Left ventricle myocardium inferior (tissue), 1 donor: ENCODE results near the gene PIK3CA. TPM values are rescaled to one million over a fixed set of nuclear protein-coding genes. Genes with fewer than 3 reads are reported as not detected.

Source experiments
- DNase-seq: peaks from one replicate; pipeline ENCODE4 v3.0.0-alpha.2; 2020
- H3K27ac ChIP-seq: fragments of 200-600 bp; replicated peaks from 2 replicates; pipeline ENCODE4 v1.8.0; 2021
- H3K27me3 ChIP-seq: fragments of 200-600 bp; 2 replicates; pipeline ENCODE4 v1.8.0; 2021; ENCODE audit warnings: low read depth
- H3K36me3 ChIP-seq: fragments of 200-600 bp; 2 replicates; pipeline ENCODE4 v1.8.0; 2021
- H3K4me1 ChIP-seq: fragments of 200-600 bp; 2 replicates; pipeline ENCODE4 v1.8.0; 2021
- H3K4me3 ChIP-seq: fragments of 200-600 bp; 2 replicates; pipeline ENCODE4 v1.8.0; 2021; ENCODE audit warnings: mild to moderate bottlenecking, moderate library complexity
- H3K9me3 ChIP-seq: fragments of 200-600 bp; replicated peaks from 2 replicates; pipeline ENCODE4 v1.8.0; 2021
- CTCF ChIP-seq: fragments of 200-600 bp; IDR thresholded peaks from 2 replicates; pipeline ENCODE4 v1.8.0; 2021; ENCODE audit warnings: antibody characterized with exemption, mild to moderate bottlenecking, borderline replicate concordance
- intact Hi-C: fragments of 100-400 bp; cut with micrococcal nuclease; formaldehyde crosslinking; loops from one replicate; pipeline ENCODE4 v1.11.0; 2022
- total RNA-seq: library from RNA; stranded (reverse); fragmentation: NEBNext Ultra II Directional; extraction: Animal tissue kit (Norgen Biotek cat#: 25700); gene quantifications from one replicate; pipeline ENCODE4 v1.2.1, GENCODE V29; 2021
- donor health status: DM: no; HTN: yes; CAD: no; lungs with severe emphysema.

PIK3CA gene
- total RNA-seq, 1 donor from 2014 or later = 19.6 TPM

GRCh38 chr3:179172546-179172945 lies 24.4 kb downstream of the PIK3CA start:
- no peaks in the 10 kb centered on the region for H3K27me3 ChIP-seq
- no peaks in the 10 kb centered on the region for H3K36me3 ChIP-seq
- peaks cover 21% of the 10 kb centered on the region for H3K4me1 ChIP-seq
- no peak for DNase-seq
- peaks cover 39% of the 10 kb centered on the region for H3K9me3 ChIP-seq
- H3K4me3 ChIP-seq = no peak overlapping the region
- TF ChIP-seq CTCF = no peak
- intact Hi-C loops = no loop called here
- no peak overlapping the region for H3K27ac ChIP-seq

GRCh38 chr3:179174316-179174715 lies 26.2 kb downstream of the PIK3CA start:
- intact Hi-C loops = no loop called here
- H3K27me3 ChIP-seq = no peaks in the 10 kb centered on the region
- no peak overlapping the region for H3K27ac ChIP-seq
- H3K4me3 ChIP-seq = no peak overlapping the region
- H3K36me3 ChIP-seq = no peaks in the 10 kb centered on the region
- no peak for DNase-seq
- no peak for TF ChIP-seq CTCF
- H3K4me1 ChIP-seq = peaks cover 36% of the 10 kb centered on the region
- H3K9me3 ChIP-seq = peaks cover 28% of the 10 kb centered on the region

GRCh38 chr3:179174898-179175297 lies 26.7 kb downstream of the PIK3CA start:
- no peak for DNase-seq
- Histone ChIP-seq H3K9me3 (peaks cover 28% of the 10 kb centered on the region), H3K27ac (peak overlapping the region; percentile 25), H3K27me3 (no peaks in the 10 kb centered on the region), H3K4me3 (no peak overlapping the region), H3K36me3 (no peaks in the 10 kb centered on the region), H3K4me1 (peaks cover 42% of the 10 kb centered on the region)
- no peak for TF ChIP-seq CTCF
- intact Hi-C loops = no loop called here

- H3K4me3 ChIP-seq = no peak overlapping the region
- H3K4me1 ChIP-seq = peaks cover 46% of the 10 kb centered on the region
- H3K27ac ChIP-seq = peak overlapping the region; percentile 25
- no peaks in the 10 kb centered on the region for H3K36me3 ChIP-seq
- no peak for TF ChIP-seq CTCF
- H3K9me3 ChIP-seq = peaks cover 27% of the 10 kb centered on the region
- no peak for DNase-seq
- intact Hi-C loops = no loop called here
- no peaks in the 10 kb centered on the region for H3K27me3 ChIP-seq
Measured at GRCh38 chr3:179175358-179175757, 27.2 kb downstream of the PIK3CA start.

GRCh38 chr3:179177611-179178010 lies 29.5 kb downstream of the PIK3CA start:
- TF ChIP-seq CTCF = no peak
- intact Hi-C loops = no loop called here
- H3K9me3 ChIP-seq = peaks cover 5% of the 10 kb centered on the region
- no peaks in the 10 kb centered on the region for H3K36me3 ChIP-seq
- no peak overlapping the region for H3K27ac ChIP-seq
- peaks cover 69% of the 10 kb centered on the region for H3K4me1 ChIP-seq
- no peaks in the 10 kb centered on the region for H3K27me3 ChIP-seq
- H3K4me3 ChIP-seq = no peak overlapping the region
- DNase-seq = no peak

GRCh38 chr3:179179256-179179655 lies 31.1 kb downstream of the PIK3CA start:
- H3K36me3 ChIP-seq = no peaks in the 10 kb centered on the region
- no peaks in the 10 kb centered on the region for H3K27me3 ChIP-seq
- TF ChIP-seq CTCF = no peak
- H3K4me3 ChIP-seq = no peak overlapping the region
- H3K9me3 ChIP-seq = no peaks in the 10 kb centered on the region
- H3K4me1 ChIP-seq = peaks cover 83% of the 10 kb centered on the region
- peak overlapping the region; percentile 79 for H3K27ac ChIP-seq
- no peak for DNase-seq
- intact Hi-C loops = no loop called here
